ENCODE measurements around the gene MAST1.
A peak's percentile ranks its signal among the peaks of the same experiment; 100 is the strongest.
"Not testable (repeated sequence)": the region's sequence is repeated elsewhere in the genome, so short reads cannot be mapped to it uniquely, and the experiment has no call there.

The MAST1 gene

GRCh38 chr19:12838182-12838885, at the start of gene MAST1:
Gene MAST1, plus strand, starts transcription at chr19:12838515. Its CDS starts 58 bp downstream, at chr19:12838573.
- DNase-seq (ENCODE audit: low spot score): peak; percentile 25

DNA sequence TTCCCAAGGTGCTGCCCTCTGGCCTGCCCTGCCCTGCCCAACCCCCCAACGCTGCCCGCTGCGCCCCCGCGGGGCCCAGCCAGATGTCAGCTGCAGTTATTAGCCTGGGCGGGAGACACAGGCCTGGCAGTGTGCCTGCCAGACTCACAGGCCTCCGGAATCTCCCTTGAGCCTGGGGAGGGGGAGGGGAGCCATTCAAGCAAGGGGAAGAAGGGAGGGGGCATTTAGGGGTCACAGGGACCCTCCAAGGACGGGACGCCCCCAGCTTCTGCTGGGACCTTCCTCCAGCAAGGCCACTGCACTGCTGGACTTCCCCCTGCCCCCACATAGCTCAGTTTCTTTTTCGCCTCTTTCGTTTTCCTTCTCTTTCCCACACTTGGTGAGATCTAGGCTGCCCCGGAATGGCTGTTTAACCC, 49.6 kb upstream of the MAST1 start:
- peak; percentile 60 for DNase-seq (ENCODE audit: low spot score)

GRCh38 chr19:12789098-12789903, 49.0 kb upstream of the MAST1 start:
- DNase-seq (ENCODE audit: low spot score): peak; percentile 41

DNA sequence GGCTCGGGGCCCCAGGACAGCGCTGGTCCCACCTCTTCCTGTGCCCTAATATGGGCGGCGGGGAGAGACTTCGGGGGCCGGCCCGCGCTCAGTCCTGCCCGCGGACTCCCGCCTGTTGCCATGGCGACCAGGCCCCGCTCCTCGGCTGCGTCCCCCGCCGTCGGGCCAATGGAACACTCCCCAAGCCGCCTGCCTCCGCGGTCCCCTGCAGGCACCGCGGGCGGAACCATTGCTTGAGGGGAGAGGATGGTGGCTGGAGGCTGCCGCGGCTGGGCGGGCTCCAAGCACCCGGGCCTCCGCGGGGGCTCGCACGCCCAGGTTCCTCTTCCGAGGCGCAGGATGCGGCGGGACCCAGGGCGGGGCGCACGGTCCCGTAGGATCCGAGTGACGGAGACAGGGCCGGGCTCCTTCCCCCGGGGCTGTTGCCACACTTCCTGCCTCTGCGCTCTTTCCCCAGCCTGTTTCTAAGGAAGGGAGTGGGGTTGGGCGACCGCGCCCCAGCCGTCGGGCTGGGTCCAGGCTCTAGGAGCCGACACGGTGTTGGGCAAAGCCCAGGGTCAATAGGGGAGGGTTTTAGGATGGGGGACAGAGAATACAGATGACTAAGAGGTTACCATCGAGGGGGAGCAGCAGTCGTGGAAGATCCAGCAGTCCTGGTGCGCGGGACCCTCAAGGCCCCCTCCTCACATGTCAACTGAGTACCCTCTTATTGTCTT, 48.3 kb upstream of the MAST1 start:
- DNase-seq (ENCODE audit: low spot score): peak; percentile 96

DNA sequence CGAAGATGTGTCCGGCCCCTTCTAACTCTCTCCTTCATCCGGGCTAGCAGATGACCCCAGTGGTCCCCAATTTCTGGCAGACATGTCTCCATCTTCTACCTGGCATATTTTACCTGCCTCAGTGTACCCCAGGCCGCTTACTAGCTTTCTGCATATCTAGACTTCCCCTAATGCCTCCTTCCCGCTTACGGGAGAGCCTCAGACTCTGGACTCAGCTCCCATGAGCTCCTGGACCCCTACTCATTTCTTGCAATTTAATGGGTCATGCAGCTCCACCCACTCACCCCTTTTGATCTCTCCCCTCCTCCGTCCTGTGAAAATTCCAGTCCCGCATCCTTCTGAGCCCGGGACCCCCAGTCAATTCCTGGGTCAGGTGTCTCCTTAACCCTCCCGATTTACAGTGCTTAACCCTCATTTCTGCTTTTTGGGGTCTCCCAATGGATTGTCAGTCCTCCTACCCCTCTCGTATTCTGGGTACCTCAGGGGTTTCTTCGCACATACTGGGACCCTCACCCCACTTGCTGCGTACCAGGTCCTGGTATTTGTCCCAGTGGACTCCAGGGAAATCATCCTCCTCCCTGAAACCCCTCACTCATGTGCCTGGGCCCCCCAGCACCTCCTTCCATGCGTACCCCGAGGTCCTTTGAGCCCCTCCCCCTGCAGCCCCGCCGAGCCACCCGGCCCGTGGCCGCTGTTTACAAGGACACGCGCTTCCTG, 47.5 kb upstream of the MAST1 start:
- DNase-seq (ENCODE audit: low spot score): no peak

DNA sequence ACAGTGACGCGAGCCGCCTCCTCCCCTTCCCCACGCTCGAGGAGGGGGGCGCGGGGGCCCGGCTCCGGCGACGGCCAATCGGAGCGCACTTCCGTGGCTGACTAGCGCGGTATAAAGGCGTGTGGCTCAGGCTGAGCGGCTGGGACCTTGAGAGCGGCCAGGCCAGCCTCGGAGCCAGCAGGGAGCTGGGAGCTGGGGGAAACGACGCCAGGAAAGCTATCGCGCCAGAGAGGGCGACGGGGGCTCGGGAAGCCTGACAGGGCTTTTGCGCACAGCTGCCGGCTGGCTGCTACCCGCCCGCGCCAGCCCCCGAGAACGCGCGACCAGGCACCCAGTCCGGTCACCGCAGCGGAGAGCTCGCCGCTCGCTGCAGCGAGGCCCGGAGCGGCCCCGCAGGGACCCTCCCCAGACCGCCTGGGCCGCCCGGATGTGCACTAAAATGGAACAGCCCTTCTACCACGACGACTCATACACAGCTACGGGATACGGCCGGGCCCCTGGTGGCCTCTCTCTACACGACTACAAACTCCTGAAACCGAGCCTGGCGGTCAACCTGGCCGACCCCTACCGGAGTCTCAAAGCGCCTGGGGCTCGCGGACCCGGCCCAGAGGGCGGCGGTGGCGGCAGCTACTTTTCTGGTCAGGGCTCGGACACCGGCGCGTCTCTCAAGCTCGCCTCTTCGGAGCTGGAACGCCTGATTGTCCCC, 46.8 kb upstream of the MAST1 start, which contains the start of gene JUNB:
Gene JUNB, plus strand, starts transcription at position 142 of the 706 bp plus-strand sequence. Its CDS starts 286 bp downstream, at position 428.
- peak; percentile 98 for DNase-seq (ENCODE audit: low spot score)

GRCh38 chr19:12792051-12792852, 46.1 kb upstream of the MAST1 start:
- peak; percentile 73 for DNase-seq (ENCODE audit: low spot score)

GRCh38 chr19:12792853-12793289, 45.4 kb upstream of the MAST1 start:
- DNase-seq (ENCODE audit: low spot score): no peak

GRCh38 chr19:12793290-12794195, 44.8 kb upstream of the MAST1 start:
- DNase-seq (ENCODE audit: low spot score): peak; percentile 95

DNA sequence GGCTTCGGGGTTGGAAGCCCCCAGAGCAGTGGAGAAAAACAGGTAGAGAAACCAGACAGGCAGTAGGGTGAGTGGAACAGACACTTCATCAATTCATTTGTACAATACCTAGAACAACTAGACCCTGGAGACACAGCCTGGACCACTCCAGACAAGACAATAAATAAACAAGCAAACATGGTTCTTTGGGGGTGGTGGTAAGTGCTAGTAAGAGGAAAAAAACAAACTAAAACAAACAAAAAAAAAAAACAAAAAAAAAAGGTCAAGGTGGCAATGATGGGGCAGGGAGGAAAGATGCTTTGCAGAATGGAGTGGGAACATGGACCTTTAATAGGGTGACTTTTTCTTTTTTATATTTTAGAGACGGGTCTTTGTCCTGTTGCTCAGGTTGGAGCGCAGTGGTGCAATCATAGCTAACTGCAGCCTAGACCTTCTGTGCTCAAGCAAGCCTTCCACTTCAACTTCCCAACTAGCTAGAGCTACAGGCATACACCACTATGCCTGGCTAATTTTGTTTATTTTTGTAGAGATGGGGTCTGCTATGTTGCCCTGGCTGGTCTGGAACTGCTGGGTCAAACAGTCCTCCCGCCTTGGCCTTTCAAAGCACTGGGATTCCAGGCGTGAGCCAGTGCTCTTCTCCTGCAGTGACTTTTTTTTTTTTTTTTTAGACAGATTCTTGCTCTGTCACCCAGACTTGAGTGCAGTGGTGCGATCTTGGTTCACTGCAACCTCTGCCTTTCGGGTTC, 43.9 kb upstream of the MAST1 start:
- DNase-seq (ENCODE audit: low spot score): no peak

DNA sequence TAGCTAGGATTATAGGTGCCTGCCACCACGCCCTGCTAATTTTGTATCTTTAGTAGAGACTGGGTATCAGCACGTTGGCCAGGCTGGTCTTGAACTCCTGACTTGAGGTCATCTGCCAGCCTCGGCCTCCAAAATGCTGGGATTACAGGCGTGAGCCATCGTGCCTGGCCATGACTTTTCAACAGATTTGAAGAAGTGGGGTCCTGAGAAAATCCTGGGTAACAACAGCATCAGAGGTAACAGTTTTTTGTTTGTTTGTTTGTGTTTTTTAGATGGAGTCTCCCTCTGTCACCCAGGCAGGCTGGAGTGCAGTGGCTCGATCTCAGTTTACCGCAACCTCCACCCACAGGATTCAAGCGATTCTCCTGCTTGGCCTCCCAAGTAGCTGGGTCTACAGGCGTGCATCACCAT, 43.3 kb upstream of the MAST1 start:
- no peak for DNase-seq (ENCODE audit: low spot score)

GRCh38 chr19:12796146-12797071, 41.9 kb upstream of the MAST1 start:
- peak; percentile 81 for DNase-seq (ENCODE audit: low spot score)

DNA sequence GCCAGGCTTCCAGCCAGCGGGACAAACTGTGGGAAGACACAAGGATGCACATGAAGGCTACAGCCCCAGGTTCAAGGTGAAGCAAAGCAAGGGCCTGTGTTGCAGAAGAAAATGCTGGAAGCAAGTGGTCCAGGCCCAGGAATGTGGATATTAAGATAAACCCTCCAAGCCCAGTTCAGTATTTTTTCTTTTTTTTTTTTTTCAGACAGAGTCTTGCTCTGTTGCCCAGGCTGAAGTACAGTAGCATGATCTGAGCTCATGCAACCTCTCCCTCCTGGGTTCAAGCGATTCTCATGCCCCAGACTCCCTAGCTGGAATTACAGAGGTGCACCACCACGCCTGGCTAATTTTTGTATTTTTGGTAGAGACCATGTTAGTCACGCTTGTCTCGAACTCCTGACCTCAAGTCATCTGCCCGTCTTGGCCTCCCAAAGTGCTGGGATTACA, 41.2 kb upstream of the MAST1 start:
- no peak for DNase-seq (ENCODE audit: low spot score)

GRCh38 chr19:12797607-12798006, 40.7 kb upstream of the MAST1 start:
- not testable (repeated sequence) for DNase-seq (ENCODE audit: low spot score)

DNA sequence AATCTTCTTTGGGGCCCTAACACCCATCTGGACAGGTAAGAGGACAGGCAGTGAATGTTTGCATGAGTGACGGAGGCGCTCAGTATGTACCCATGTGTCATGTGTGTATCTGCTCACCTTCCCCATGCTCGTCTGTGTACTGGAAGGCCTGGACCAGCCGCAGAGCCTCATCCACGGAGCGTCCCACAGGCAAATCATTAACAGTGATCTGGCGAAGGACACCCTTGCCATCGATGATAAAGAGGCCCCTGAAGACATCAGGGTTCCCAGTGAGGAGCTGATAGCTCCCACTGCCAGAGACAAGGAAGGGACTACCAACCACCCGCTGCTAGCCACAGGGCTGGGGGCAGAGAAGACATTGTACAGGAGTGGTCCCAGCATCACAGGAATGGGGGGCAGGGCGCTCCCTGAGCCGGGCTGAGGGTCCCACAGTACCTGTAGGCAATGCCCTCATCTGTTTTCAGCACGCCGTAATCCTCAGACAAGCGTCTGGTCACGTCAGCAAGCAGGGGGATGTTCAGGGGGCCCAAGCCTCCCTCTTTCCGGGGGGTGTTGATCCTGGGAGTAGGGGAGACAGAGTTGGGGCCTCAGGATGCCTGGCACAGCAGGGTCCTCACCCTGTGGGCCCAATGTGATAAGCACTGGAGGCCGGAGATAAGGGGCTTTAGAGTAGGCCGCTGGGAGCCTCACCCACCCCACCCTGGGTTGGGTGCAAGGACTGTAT, 38.4 kb upstream of the MAST1 start:
- DNase-seq (ENCODE audit: low spot score): no peak

- no peak for DNase-seq (ENCODE audit: low spot score)
These were observed 37.9 kb upstream of the MAST1 start for GRCh38 chr19:12800466-12800770.

Data from CD4-positive, alpha-beta T cell treated with Interleukin-15 for 4 hours (primary cell).